ENCODE data around the gene ATP2A3.

ATP2A3 gene

GRCh38 chr17:3972281-3972731 is 8.1 kb upstream of the ATP2A3 start:
- no peak for DNase-seq

- no peak for DNase-seq
Observed at GRCh38 chr17:3970668-3971067, 6.4 kb upstream of the ATP2A3 start.

GRCh38 chr17:3969963-3970362 is 5.7 kb upstream of the ATP2A3 start:
- DNase-seq = no peak

- no peak for DNase-seq
Observed at GRCh38 chr17:3968886-3969524, 4.8 kb upstream of the ATP2A3 start.

GRCh38 chr17:3968015-3968414 is 3.8 kb upstream of the ATP2A3 start:
- no peak for DNase-seq

GRCh38 chr17:3966720-3967363 is 2.6 kb upstream of the ATP2A3 start:
- DNase-seq = no peak

GRCh38 chr17:3965118-3965800 is 1.0 kb upstream of the ATP2A3 start:
- no peak for DNase-seq

GRCh38 chr17:3963237-3964201 is 718 bp downstream of the ATP2A3 start:
- no peak for DNase-seq

GRCh38 chr17:3962965-3963236 is 1.3 kb downstream of the ATP2A3 start:
- no peak for DNase-seq

- no peak for DNase-seq
Observed at GRCh38 chr17:3962217-3962964, 1.8 kb downstream of the ATP2A3 start.

- DNase-seq = no peak
Observed at GRCh38 chr17:3961564-3962047, 2.6 kb downstream of the ATP2A3 start.

GRCh38 chr17:3960764-3961163 is 3.5 kb downstream of the ATP2A3 start:
- DNase-seq = no peak

GRCh38 chr17:3959921-3960601 is 4.2 kb downstream of the ATP2A3 start:
- no peak for DNase-seq

- no peak for DNase-seq
Observed at GRCh38 chr17:3959295-3959899, 4.8 kb downstream of the ATP2A3 start.

- no peak for DNase-seq
Observed at GRCh38 chr17:3957735-3958599, 6.3 kb downstream of the ATP2A3 start.

- DNase-seq = no peak
Observed at GRCh38 chr17:3956983-3957382, 7.3 kb downstream of the ATP2A3 start.

GRCh38 chr17:3956327-3956957 is 7.8 kb downstream of the ATP2A3 start:
- no peak for DNase-seq

- DNase-seq = no peak
Observed at GRCh38 chr17:3955673-3955988, 8.6 kb downstream of the ATP2A3 start.

- DNase-seq = no peak
Observed at GRCh38 chr17:3954976-3955672, 9.1 kb downstream of the ATP2A3 start.

Measured in NCI-H2029 treated with DMSO at 0.1 percent for 48 hours (cell line).